Mesendoderm (in vitro differentiated cells): Measurements from ENCODE around the gene TM7SF2.

ENCODE experiments used
- DNase-seq: peaks from one replicate; pipeline ENCODE4 v3.0.0; 2013
- H2AK5ac ChIP-seq: 2 replicates; pipeline ENCODE4 v1.6.1; 2013; ENCODE audit warnings: low read length, inconsistent platforms
- H2BK120ac ChIP-seq: 2 replicates; pipeline ENCODE4 v1.6.1; 2013; ENCODE audit warnings: low read depth, mild to moderate bottlenecking, low read length, moderate library complexity, mixed read lengths
- H2BK15ac ChIP-seq: replicated peaks from 2 replicates; pipeline ENCODE4 v1.6.1; 2013; ENCODE audit warnings: low read depth, mild to moderate bottlenecking, moderate library complexity
- H2BK5ac ChIP-seq: 2 replicates; pipeline ENCODE4 v1.6.1; 2013; ENCODE audit warnings: low read length, inconsistent platforms
- H3K18ac ChIP-seq: 2 replicates; pipeline ENCODE4 v1.6.1; 2013; ENCODE audit warnings: mild to moderate bottlenecking, low read length, mixed read lengths
- H3K23ac ChIP-seq: one replicate; pipeline ENCODE4 v1.6.1; 2013; ENCODE audit warnings: low read length
- H3K27ac ChIP-seq: 2 replicates; pipeline ENCODE4 v1.5.1; 2013; ENCODE audit warnings: low read depth, mild to moderate bottlenecking, inconsistent platforms, low read length, moderate library complexity
- H3K27me3 ChIP-seq: 2 replicates; pipeline ENCODE4 v1.6.1; 2013; ENCODE audit warnings: low read length, control low read depth, mild to moderate bottlenecking, inconsistent platforms; ENCODE audit not compliant: insufficient read depth, poor library complexity
- H3K36me3 ChIP-seq: 2 replicates; pipeline ENCODE4 v1.6.1; 2013; ENCODE audit warnings: low read length, inconsistent platforms; ENCODE audit not compliant: control insufficient read depth, insufficient read depth
- H3K4ac ChIP-seq: one replicate; pipeline ENCODE4 v1.6.1; 2013; ENCODE audit warnings: low read depth, mild to moderate bottlenecking, low read length, moderate library complexity
- H3K4me1 ChIP-seq: 2 replicates; pipeline ENCODE4 v1.6.1; 2013; ENCODE audit warnings: low read depth, low read length, inconsistent platforms; ENCODE audit not compliant: control insufficient read depth
- H3K4me2 ChIP-seq: 2 replicates; pipeline ENCODE4 v1.6.1; 2013; ENCODE audit warnings: low read length
- H3K4me3 ChIP-seq: 2 replicates; pipeline ENCODE4 v1.5.1; 2013; ENCODE audit warnings: mild to moderate bottlenecking, low read length
- H3K56ac ChIP-seq: one replicate; pipeline ENCODE4 v1.6.1; 2013; ENCODE audit warnings: low read length
- H3K79me1 ChIP-seq: 2 replicates; pipeline ENCODE4 v1.6.1; 2013; ENCODE audit warnings: low read length, inconsistent platforms
- H3K79me2 ChIP-seq: 2 replicates; pipeline ENCODE4 v1.6.1; 2013; ENCODE audit warnings: mild to moderate bottlenecking, low read length; ENCODE audit not compliant: control insufficient read depth, insufficient read depth
- H3K9ac ChIP-seq: 2 replicates; pipeline ENCODE4 v1.6.1; 2013; ENCODE audit warnings: low read length, inconsistent platforms
- H4K5ac ChIP-seq: one replicate; pipeline ENCODE4 v1.6.1; 2013; ENCODE audit warnings: low read length
- H4K8ac ChIP-seq: one replicate; pipeline ENCODE4 v1.6.1; 2013; ENCODE audit warnings: low read depth, mild to moderate bottlenecking, control low read depth, low read length, moderate library complexity
- WGBS: extraction: QIAGEN DNeasy Blood & Tissue Kit; methylation state at CpG from one replicate; pipeline ENCODE4 v1.1.7; 2013; ENCODE audit warnings: low lambda C conversion rate, missing lambda C conversion rate; ENCODE audit not compliant: insufficient coverage; ENCODE audit errors: extremely low coverage; 5-methylcytosine and 5-hydroxymethylcytosine counted together

The TM7SF2 gene

DNA sequence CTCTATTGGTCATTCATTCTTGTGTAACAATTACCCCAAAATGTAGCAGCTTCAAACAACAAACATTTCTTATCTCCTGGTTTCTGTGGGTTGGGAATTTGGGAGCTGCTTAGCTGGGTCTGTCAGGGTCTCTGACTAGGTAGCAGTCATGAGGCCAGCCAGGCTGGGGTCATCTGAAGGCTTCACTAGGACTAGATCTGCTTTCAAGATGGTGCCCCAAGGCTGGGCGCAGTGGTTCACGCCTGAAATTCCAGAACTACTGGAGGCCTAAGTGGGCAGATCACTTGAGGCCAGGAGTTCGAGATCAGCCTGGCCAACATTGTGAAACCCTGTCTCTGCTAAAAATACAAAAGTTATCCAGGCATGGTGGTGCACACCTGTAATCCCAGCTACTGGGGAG lies 45.3 kb downstream of the TM7SF2 start:
- Histone ChIP-seq H3K79me2 (no peaks in the 10 kb centered on the region), H3K4me3 (no peak overlapping the region), H3K4ac (no peak overlapping the region), H2BK120ac (no peak overlapping the region), H3K27ac (no peak overlapping the region), H2BK15ac (no peak overlapping the region), H3K27me3 (no peaks in the 10 kb centered on the region), H3K36me3 (no peaks in the 10 kb centered on the region), H3K23ac (no peak overlapping the region), H3K9ac (no peak overlapping the region), H4K8ac (no peak overlapping the region), H2BK5ac (no peak overlapping the region), H3K4me1 (no peaks in the 10 kb centered on the region), H2AK5ac (no peak overlapping the region), H3K4me2 (no peak overlapping the region), H4K5ac (no peak overlapping the region), H3K18ac (no peak overlapping the region), H3K79me1 (no peaks in the 10 kb centered on the region), H3K56ac (no peak overlapping the region)
- WGBS, result no CpG with 5 or more reads among the region's 3 CpGs
- no peak for DNase-seq

DNA sequence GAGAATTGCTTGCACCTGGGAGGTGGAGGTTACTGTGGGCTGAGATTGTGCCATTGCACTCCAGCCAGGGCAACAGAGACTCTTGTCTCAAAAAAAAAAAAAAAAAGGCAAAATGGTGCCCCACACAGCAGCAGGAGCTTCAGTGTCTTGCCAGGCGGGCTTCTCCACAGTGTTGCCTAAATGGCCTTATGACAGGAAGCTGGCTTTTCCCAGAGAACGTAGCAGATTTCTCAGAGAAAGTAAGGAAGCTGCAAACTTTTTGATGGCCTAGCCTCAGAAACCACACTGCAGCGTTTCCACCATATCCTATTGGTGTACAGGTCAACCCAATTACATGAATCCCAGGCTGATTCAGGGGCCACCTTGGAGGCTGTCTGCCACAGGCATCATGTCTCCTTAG lies 45.7 kb downstream of the TM7SF2 start:
- Histone ChIP-seq H3K56ac (no peak overlapping the region), H2BK120ac (no peak overlapping the region), H3K36me3 (no peaks in the 10 kb centered on the region), H3K79me2 (no peaks in the 10 kb centered on the region), H3K4ac (no peak overlapping the region), H3K4me2 (no peak overlapping the region), H2AK5ac (no peak overlapping the region), H4K5ac (no peak overlapping the region), H3K4me1 (no peaks in the 10 kb centered on the region), H3K79me1 (no peaks in the 10 kb centered on the region), H2BK15ac (no peak overlapping the region), H3K27me3 (no peaks in the 10 kb centered on the region), H3K9ac (no peak overlapping the region), H2BK5ac (no peak overlapping the region), H4K8ac (no peak overlapping the region), H3K23ac (no peak overlapping the region), H3K18ac (no peak overlapping the region), H3K27ac (no peak overlapping the region), H3K4me3 (no peak overlapping the region)
- no peak for DNase-seq
- no CpG with 5 or more reads among the region's 3 CpGs for WGBS

DNA sequence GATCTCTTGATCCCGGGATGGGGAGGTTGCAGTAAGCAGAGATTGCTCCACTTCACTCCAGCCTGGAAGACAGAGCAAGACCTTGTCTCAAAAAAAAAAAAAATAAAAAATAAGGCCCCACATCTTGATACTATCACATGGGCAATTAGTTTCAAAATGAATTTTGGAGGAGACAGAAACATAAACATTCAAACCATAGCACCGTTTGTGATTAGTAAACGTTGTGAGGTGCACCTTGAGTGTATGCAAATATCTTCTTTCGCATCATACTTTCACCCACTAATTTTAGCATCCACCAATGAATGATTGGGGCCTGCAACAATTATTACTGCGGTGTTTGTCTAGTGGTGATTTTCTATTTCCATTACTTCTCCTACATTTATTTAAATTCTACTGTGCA lies 47.3 kb downstream of the TM7SF2 start:
- H4K8ac ChIP-seq, result no peak overlapping the region
- no peak overlapping the region for H3K56ac ChIP-seq
- no peak overlapping the region for H4K5ac ChIP-seq
- H2AK5ac ChIP-seq, result no peak overlapping the region
- no peak overlapping the region for H3K4me2 ChIP-seq
- no peak overlapping the region for H3K4me3 ChIP-seq
- no peaks in the 10 kb centered on the region for H3K79me1 ChIP-seq
- no peak overlapping the region for H3K18ac ChIP-seq
- no peak overlapping the region for H3K23ac ChIP-seq
- H3K9ac ChIP-seq, result no peak overlapping the region
- H3K4ac ChIP-seq, result no peak overlapping the region
- H2BK5ac ChIP-seq, result no peak overlapping the region
- no peaks in the 10 kb centered on the region for H3K79me2 ChIP-seq
- DNase-seq, result no peak
- no peak overlapping the region for H2BK120ac ChIP-seq
- no peak overlapping the region for H2BK15ac ChIP-seq
- WGBS, result no CpG with 5 or more reads among the region's 5 CpGs
- H3K27ac ChIP-seq, result no peak overlapping the region
- H3K4me1 ChIP-seq, result no peaks in the 10 kb centered on the region
- H3K36me3 ChIP-seq, result no peaks in the 10 kb centered on the region
- no peaks in the 10 kb centered on the region for H3K27me3 ChIP-seq

DNA sequence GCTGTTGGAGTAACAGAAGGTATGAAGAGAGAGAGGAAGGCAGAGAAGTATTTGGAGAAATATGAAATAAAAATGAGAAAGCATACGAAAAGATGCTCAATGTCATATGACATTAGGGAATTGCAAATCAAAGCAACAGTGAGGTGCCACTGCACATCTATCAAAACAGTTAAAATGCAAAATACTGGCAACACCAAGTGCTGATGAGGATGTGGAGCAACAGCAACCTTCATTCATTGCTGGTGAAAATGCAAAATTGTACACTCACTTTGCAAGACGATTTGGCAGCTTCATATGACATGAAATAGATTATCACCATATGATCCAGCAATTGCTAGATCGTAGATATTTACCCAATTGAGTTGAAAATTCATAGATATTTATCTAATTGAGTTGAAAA lies 49.0 kb downstream of the TM7SF2 start:
- Histone ChIP-seq H2BK120ac (no peak overlapping the region), H3K4me1 (no peaks in the 10 kb centered on the region), H3K79me1 (no peaks in the 10 kb centered on the region), H2AK5ac (no peak overlapping the region), H3K27ac (no peak overlapping the region), H3K36me3 (no peaks in the 10 kb centered on the region), H3K4me3 (no peak overlapping the region), H3K4ac (no peak overlapping the region), H2BK5ac (no peak overlapping the region), H2BK15ac (no peak overlapping the region), H3K18ac (no peak overlapping the region), H3K4me2 (no peak overlapping the region), H3K27me3 (no peaks in the 10 kb centered on the region), H3K56ac (no peak overlapping the region), H4K5ac (no peak overlapping the region), H3K9ac (no peak overlapping the region), H3K23ac (no peak overlapping the region), H3K79me2 (no peaks in the 10 kb centered on the region), H4K8ac (no peak overlapping the region)
- no CpG with 5 or more reads among the region's 3 CpGs for WGBS
- no peak for DNase-seq

DNA sequence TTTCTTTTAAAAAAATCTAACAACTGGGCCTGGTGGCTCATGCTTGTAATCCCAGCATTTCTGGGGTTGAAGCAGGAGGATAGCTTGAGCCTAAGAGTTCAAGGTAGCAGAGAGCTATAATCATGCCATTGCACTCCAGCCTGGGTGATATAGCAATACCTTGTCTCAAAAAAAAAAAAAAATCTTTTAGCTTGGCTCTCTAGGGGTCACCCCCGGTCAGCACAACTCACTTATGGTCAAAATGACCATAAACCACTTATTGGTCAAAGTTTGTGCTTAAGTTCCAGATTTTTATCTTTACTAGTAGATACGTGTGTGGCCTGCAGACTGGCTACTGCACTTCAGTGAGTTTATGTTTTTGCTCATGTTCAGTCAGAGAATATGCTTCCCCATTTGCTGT lies 52.0 kb downstream of the TM7SF2 start:
- no peak overlapping the region for H3K56ac ChIP-seq
- no peaks in the 10 kb centered on the region for H3K4me1 ChIP-seq
- no peak overlapping the region for H3K9ac ChIP-seq
- WGBS, result no CpG with 5 or more reads among the region's 2 CpGs
- no peaks in the 10 kb centered on the region for H3K79me1 ChIP-seq
- H3K4ac ChIP-seq, result no peak overlapping the region
- no peak overlapping the region for H4K8ac ChIP-seq
- no peak overlapping the region for H3K27ac ChIP-seq
- H3K18ac ChIP-seq, result no peak overlapping the region
- no peaks in the 10 kb centered on the region for H3K27me3 ChIP-seq
- no peak for DNase-seq
- no peak overlapping the region for H2AK5ac ChIP-seq
- no peak overlapping the region for H2BK120ac ChIP-seq
- H2BK5ac ChIP-seq, result no peak overlapping the region
- no peak overlapping the region for H4K5ac ChIP-seq
- H3K23ac ChIP-seq, result no peak overlapping the region
- H3K79me2 ChIP-seq, result no peaks in the 10 kb centered on the region
- no peak overlapping the region for H2BK15ac ChIP-seq
- H3K4me3 ChIP-seq, result no peak overlapping the region
- no peak overlapping the region for H3K4me2 ChIP-seq
- no peaks in the 10 kb centered on the region for H3K36me3 ChIP-seq
